GM12892 (cell line): ENCODE data around the gene PRKAG2.
"Not testable (repeated sequence)": the region's sequence is repeated elsewhere in the genome, so short reads cannot be mapped to it uniquely, and the experiment has no call there.

ENCODE experiments used
- DNase-seq: peaks from one replicate; pipeline ENCODE4 v3.0.0; 2011; ENCODE audit not compliant: insufficient read length
- FAIRE-seq: peaks from 2 replicates; lab custom pipeline; 2011; peaks lifted over from hg19 to GRCh38; lab: Jason Lieb, UNC
- POLR2A ChIP-seq: IDR thresholded peaks from 2 replicates; pipeline ENCODE4 v1.6.1; 2011; ENCODE audit warnings: low read depth, low read length, control low read depth
- POLR2AphosphoS5 ChIP-seq: IDR thresholded peaks from 2 replicates; pipeline ENCODE4 v1.6.1; 2011; ENCODE audit warnings: low read depth, low read length, control low read depth
- TAF1 ChIP-seq: IDR thresholded peaks from 2 replicates; pipeline ENCODE4 v1.6.1; 2011; ENCODE audit warnings: low read depth, mild to moderate bottlenecking, control low read depth, low read length, borderline replicate concordance

Gene PRKAG2

GRCh38 chr7:151756866-151757265, 120.0 kb downstream of the PRKAG2 start:
- no peak for DNase-seq
- TF ChIP-seq POLR2A (no peak), TAF1 (no peak), POLR2AphosphoS5 (no peak)
- FAIRE-seq: no peak

GRCh38 chr7:151756076-151756731, 120.7 kb downstream of the PRKAG2 start:
- DNase-seq (no peak), FAIRE-seq (no peak)
- no peak for TF ChIP-seq POLR2AphosphoS5
- no peak for TF ChIP-seq POLR2A
- no peak for TF ChIP-seq TAF1

GRCh38 chr7:151755131-151755801, 121.6 kb downstream of the PRKAG2 start:
- FAIRE-seq (no peak), DNase-seq (no peak)
- TF ChIP-seq POLR2A (no peak), TAF1 (no peak), POLR2AphosphoS5 (no peak)

GRCh38 chr7:151754688-151755130, 122.2 kb downstream of the PRKAG2 start:
- FAIRE-seq: no peak
- DNase-seq: no peak
- TF ChIP-seq POLR2AphosphoS5 (no peak), TAF1 (no peak), POLR2A (no peak)

DNA sequence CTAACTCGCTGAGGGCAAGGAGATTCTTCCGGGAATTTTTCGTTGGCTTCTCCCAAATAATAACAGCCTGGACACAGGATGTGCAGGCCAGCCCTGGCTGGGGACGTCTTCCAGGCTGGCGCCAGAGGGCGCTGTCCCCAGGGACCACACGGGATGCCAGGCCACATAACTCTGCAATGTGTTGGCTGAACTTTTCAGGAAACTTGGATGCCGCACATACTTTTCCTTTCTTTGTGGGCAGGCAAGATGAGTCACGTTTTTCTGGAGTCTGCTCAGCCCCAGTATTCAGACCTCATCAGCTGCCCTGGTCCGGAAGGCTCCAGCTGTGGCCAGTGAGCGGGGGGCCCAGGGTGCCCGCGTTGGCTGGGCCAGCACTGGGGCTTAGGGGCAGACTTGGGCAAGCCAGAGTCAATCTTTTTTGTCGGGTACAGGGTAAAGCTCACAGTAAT, 122.7 kb downstream of the PRKAG2 start:
- no peak for FAIRE-seq
- TF ChIP-seq TAF1 (no peak), POLR2AphosphoS5 (no peak), POLR2A (no peak)
- peak; percentile 56 for DNase-seq

DNA sequence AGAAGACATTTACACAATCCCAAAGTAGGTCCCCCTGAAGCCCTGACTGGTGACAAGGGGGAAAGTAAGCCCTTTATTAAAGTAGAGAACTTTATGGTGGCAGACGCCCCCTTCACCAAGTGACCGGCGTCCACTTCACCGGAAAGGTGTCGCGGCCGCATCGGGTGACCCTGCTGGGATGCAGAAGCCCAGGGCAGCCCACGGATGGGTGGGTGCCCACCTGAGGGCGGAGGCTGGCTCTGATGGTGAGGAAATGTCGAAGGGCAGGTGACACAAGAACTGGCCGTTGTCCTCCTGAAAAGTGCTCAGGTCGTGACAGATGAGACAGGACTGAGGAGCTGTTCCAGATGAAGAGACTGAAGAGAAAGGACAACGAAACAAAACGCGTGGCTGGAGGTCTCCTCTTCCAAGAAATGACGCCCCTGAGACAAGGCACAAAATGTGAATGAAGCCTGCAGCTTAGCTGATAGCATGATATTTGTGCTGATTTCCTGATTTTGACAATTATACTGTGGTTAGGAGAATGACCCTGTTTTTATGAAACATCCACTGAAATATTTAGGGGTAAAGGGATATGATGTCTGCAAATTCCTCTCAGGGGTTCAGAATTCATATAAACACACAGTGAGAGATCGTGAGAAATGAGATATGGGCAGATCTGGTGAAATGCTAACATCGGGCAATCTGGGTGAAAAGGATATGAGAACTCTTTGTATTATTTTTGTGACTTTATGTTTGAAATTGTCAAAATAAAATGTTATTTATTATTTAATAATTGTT, 123.9 kb downstream of the PRKAG2 start:
- FAIRE-seq (no peak), DNase-seq (no peak)
- TF ChIP-seq POLR2AphosphoS5: no peak
- TF ChIP-seq POLR2A: no peak
- no peak for TF ChIP-seq TAF1

DNA sequence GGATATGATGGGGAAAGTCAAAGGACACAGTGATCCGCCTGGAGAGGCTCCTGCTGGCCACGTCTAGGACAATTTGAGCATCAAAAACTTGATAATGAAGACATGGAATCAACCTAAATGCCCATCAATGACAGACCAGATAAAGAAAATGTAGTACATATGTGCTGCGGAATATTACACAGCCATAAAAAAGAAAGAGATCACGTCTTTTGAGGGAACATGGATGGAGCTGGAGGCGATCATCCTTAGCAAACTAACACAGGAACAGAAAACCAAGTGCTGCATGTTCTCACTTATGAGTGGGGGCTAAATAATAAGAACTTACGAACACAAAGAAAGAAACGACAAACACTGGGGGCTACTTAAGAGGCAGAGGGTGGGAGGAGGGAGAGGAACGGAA, 124.9 kb downstream of the PRKAG2 start:
- no peak for FAIRE-seq
- TF ChIP-seq TAF1: no peak
- no peak for TF ChIP-seq POLR2AphosphoS5
- no peak for TF ChIP-seq POLR2A
- no peak for DNase-seq

- DNase-seq: no peak
- no peak for TF ChIP-seq TAF1
- no peak for TF ChIP-seq POLR2AphosphoS5
- no peak for TF ChIP-seq POLR2A
- FAIRE-seq: no peak
These were observed 128.2 kb downstream of the PRKAG2 start for GRCh38 chr7:151748733-151749132.

DNA sequence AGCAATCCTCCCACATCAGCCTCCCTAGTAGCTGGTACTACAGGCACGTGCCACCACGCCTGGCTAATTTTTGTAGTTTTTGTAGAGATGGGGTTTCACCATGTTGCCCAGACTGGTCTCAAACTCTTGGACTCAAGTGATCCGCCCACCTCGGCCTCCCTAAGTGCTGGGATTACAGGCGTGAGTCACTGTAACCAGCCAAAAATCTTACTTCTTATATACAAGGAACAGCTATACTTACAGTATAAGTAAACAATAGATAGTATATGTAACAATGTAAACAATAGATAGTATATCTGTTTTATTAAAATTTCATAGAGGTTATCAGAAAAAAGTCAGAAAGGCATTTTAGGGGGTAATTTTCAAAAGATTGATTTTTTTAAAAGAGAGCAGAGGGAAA, 128.9 kb downstream of the PRKAG2 start:
- DNase-seq, FAIRE-seq: not testable (repeated sequence)

GRCh38 chr7:151745706-151746105, 131.2 kb downstream of the PRKAG2 start:
- TF ChIP-seq POLR2AphosphoS5: no peak
- TF ChIP-seq TAF1: no peak
- TF ChIP-seq POLR2A: no peak
- FAIRE-seq (no peak), DNase-seq (no peak)

DNA sequence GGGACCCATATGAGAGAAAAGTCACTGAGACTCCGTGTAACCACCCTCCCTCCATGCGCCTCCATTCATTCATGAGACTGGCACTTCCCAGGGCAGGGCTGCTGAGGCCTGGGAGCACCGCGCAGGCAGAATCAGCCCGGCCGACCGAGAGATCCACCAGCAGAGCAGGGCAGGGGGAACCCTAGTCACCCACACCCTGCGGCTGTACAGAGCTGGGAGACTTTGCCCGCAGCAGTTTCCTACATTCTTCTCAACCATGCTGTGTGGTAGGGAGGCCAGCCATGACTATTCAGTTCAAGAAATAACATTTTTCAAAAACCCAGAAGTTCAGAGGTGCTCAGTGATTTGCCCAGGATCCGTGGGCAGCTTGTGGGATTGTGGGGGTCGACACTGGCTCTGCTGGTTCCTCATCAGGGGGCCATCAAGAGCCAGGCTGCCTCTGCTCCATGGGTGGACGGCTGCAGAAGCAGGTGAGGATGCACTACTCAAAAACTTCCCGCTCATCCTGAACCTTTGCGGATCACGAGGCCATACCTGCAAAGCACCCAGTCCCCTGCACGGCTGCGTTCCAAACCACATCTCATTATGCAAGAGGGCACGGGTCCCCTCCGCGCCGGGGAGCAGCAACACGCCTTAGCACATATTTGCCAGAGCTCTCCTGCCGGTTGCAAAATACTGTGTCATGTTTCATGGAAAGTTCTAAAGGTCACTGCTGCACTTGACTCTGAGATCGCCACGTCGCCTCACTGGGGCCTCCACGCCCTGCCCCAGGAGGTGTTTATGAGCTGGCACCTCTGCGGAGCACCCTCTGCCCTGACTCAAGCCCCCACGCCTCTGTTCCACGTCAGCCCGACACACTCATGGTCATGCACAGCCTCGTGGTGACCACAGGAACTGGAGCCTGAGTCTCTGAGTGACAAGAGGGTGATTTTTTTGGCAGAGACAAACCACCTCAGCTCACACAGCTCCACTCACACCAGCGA, 132.0 kb downstream of the PRKAG2 start:
- FAIRE-seq (no peak), DNase-seq (no peak)
- TF ChIP-seq POLR2AphosphoS5 (no peak), POLR2A (no peak), TAF1 (no peak)
